Embryonic facial prominence (tissue), 1 donor: ENCODE results near the gene ZNF17.

ENCODE experiments used
- DNase-seq: peaks from one replicate; pipeline ENCODE4 v3.0.0-alpha.2; 2016; ENCODE audit errors: extremely low spot score

ZNF17 gene

DNA sequence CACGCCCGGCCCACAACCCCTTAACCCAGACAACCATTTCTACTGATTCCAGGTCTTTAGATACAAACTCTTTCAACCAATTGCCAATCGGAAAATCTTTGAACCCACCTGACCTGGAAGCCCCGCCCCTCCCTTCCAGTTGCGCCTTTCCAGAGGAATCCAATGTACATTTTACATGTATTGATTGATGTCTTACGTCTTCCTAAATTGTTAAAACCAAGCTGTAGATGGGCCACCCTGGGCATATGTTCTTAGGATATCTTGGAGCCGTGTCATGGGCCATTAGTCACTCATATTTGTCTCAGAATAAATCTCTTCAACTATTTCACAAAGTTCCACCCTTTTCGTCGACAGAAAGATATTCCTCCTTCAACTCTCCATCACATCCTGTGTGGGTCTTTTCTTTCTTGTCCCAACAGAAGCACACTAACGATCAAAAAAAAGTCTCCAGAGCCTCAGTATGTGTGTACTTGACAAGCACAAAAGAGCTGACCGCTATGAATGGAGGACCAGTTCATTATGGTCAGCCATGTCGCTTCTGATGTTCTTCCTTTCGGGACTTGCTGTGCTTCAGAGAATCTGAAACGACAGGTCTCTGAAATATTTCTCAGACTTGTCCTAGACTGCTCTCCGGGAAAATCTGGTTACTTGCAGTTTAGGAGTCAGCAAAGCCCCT lies 23.6 kb downstream of the ZNF17 start:
- DNase-seq, result no peak

DNA sequence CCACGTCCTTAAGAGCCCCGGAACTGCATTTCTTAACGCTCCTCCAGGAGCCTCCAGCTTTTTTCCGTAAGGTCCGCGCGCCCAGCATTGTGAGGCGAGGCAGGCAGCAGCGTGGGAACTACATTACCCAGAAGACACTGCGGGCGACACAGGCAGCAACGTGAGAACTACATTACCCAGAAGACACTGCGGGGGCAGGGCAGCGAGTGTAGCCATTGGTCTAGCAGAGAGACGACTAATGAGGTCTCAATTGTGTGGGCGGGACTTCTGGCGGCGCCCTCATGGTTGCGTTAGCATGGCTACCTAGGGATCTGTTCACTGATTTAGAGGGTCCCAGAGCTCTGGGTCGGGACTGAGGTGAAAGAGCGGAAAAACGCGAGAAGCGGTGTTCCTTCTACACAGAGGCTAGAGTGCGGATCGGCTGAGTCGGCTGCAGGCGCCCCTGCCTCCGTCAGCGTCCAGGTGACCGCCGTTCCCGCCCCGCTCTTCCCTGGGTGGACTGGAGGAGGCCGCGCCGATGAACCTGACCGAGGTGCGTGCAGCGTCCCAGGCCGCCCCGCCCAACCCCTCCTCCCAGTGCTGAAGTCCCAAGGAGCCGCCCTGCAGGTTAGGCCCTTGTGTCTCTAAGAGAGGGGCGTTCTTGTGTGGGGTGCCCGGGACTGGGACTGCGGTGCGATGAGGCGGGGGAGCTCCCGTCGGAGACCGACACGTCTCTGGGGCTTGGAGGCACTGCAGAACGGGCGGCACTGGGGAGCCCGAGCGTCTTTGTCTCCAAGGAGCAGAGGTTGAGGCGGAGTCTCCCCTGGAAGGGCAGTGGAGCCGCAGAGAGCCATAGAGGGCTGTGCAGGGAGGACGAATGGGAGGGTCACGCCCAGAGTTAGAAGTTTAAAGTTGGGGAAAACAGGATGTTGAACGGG lies 24.4 kb downstream of the ZNF17 start, which contains the start of gene ZNF749:
Gene ZNF749 (plus strand): TSS at position 264 of the 917 bp plus-strand sequence. CDS start 254 bp downstream, at position 518.
- DNase-seq, result peak; percentile 96

DNA sequence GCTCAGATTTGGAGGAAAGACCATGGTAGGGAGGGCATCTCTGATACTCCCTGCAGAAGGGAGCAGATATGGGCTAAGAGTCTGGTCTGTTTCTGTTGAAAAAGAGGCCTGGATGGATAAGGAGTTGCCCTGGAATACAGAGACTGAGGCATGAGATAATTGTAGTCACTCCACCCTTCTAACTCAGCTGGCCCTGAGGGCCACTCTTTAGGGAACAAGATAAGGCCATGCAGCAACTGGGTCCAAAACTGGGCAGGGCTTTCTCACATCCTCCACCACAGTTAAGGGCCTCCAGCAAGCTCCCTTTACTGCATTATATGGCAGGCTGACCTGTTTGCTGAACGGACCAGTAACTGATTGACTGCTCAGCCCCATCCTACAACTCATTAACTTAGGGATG lies 25.5 kb downstream of the ZNF17 start:
- no peak for DNase-seq

GRCh38 chr19:57437931-57438330 lies 27.0 kb downstream of the ZNF17 start:
- DNase-seq, result no peak

DNA sequence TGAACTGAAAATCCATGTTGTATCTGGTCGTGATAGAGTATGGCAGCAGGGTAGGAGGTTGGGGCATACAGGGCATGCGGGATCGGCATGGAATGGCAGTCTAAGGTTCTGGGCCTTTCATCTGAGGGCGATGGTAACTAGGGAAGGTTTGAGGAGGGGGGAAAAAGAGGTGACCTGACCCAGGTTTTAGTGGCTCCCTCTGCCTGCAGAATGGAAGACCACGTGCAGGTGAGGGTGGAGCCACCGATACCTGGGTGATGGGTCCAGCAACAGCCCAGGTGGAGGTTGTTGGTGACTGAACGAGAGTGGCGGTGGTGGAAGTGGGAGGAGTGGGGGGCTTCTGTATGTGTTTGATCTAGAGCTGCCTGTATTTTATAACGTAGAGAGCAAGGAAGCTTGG lies 28.0 kb downstream of the ZNF17 start:
- DNase-seq, result no peak

DNA sequence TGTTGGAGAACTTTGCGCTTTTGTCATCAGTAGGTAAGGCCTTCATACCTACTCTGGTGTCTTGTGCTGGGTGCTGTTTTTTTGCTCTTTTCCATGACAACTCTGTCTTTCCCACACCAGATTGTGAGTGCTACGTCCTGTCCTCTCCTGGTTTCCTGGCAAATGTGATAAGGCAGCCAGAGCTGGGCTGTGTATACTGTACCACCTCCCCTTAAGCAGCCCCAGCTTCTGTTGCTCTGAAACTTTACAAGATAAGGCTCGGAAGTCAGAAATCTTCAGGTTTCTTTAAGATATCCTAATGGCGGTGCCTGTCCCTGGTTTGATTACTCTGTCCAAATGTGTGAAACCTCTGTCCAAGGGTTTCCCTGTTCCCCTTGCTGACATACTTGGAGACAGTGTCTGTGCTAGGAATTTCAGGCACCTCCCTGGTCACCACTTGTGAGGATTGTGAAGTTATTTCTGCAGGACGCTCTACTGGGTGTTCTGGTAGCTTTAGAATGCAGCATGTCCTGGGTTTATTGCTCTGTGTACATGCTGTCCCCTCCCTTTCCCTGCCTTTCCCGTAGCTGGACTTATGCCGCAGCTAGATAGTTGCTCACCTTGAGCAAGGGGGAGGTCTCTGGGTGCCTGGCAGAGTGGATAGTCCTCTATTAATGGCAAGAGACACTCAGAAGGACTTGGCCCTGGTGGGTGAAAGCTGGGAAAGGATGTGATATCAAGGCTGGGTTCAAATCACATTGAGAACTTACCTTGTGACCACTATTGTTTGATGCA lies 31.2 kb downstream of the ZNF17 start:
- no peak for DNase-seq

DNA sequence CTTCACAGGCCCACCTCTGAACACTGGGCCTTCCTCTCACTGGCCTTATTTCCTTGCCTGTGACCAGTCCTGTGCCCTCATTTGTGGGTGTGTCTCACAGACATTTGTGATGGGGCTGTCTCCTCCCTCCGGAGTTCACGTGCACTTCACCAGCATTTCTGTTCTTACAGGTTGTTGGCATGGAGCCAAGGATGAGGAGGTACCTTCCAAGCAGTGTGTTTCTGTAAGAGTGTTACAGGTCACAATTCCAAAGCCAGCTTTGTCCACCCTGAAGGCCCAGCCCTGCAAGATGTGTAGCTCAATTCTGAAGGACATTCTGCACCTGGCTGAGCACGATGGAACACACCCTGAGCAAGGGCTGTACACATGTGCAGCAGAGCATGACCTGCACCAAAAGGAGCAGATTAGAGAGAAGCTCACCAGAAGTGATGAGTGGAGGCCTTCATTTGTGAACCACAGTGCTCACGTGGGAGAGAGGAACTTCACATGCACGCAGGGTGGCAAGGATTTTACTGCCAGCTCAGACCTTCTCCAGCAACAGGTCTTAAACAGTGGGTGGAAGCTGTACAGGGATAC lies 32.2 kb downstream of the ZNF17 start:
- no peak for DNase-seq

- no peak for DNase-seq
Observed at GRCh38 chr19:57452307-57452706, 41.3 kb downstream of the ZNF17 start.

DNA sequence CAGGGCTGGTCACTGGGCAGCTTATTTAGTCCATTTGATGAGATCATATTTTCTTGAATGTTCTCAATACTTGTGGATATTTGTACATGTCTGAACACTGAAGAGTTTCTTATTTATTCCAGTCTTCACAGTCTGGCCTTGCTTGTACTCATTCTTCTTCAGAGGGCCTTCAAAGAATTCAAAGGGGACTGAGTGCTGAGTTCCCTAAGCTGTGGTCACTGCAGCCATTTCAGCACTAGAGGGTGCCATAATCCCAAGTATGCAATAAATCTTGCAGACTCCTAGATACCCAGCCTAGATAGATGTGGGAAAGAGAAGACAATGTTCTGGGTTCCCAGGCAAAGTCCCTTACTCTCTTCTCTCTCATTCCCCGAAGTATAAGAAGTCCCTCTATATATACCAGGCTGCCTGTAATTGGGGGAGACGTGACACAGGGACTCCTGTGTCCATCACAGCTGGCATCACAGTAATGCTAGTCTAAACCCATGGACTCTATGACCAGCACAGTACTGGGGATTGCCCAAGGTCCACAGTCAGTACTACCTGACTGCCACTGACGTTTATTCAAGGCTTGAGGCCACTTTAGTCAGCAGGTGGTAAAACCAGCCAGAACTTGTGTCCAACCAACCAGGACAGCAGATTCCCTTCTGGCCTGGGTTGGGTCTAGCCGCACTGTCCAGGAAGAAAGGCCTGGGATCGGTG lies 54.9 kb downstream of the ZNF17 start:
- no peak for DNase-seq

GRCh38 chr19:57466489-57466888 lies 55.5 kb downstream of the ZNF17 start:
- no peak for DNase-seq
